Sigmoid colon (tissue), 7 donors: ENCODE data around the gene SYNPO2. TPM values are rescaled to one million over a fixed set of nuclear protein-coding genes. Genes with fewer than 3 reads are reported as not detected.
"Not testable (repeated sequence)": the region's sequence is repeated elsewhere in the genome, so short reads cannot be mapped to it uniquely, and the experiment has no call there.

Experiments used
- DNase-seq: peaks from one replicate; pipeline ENCODE4 v3.0.0-alpha.2; 2019
- H3K27ac ChIP-seq, 4 donors: fragments of 200-600 bp; sonication (generic); one replicate each; pipeline ENCODE4 v1.5.1; 2016 to 2019; ENCODE audit warnings: mild to moderate bottlenecking in 1 of 4
- H3K27me3 ChIP-seq, 3 donors: fragments of 200-600 bp; sonication (generic); one replicate each; pipeline ENCODE4 v1.5.1; 2019; ENCODE audit warnings: mild to moderate bottlenecking in 1 of 3
- H3K36me3 ChIP-seq, 4 donors: fragments of 200-600 bp; sonication (generic); one replicate each; pipeline ENCODE4 v1.5.1; 2016 to 2019
- H3K4me1 ChIP-seq, 4 donors: fragments of 200-600 bp; sonication (generic); one replicate each; pipeline ENCODE4 v1.5.1; 2017 to 2019
- H3K4me3 ChIP-seq, 4 donors: fragments of 200-600 bp; sonication (generic); one replicate each; pipeline ENCODE4 v1.5.1; 2017 to 2019; ENCODE audit warnings: mild to moderate bottlenecking in 2 of 4, moderate library complexity in 1 of 4
- H3K9me3 ChIP-seq, 4 donors: fragments of 200-600 bp in 3 of 4; sonication (generic) in 3 of 4; one replicate each; pipeline versions ENCODE4 v1.5.1 to v1.6.1; 2013 to 2019
- CTCF ChIP-seq, 4 experiments: fragments of 450-650 bp in 3 of 4; fragments of 200-600 bp in 1 of 4; IDR thresholded peaks; one replicate each; pipeline ENCODE4 v1.5.1; 2016 to 2019; ENCODE audit warnings: antibody characterized with exemption in 4 of 4, mild to moderate bottlenecking in 3 of 4, moderate library complexity in 2 of 4
- EP300 ChIP-seq, 4 donors: sonication (generic); formaldehyde crosslinking; IDR thresholded peaks; one replicate each; pipeline ENCODE4 v1.6.1; 2017; ENCODE audit warnings: antibody characterized with exemption in 4 of 4
- POLR2A ChIP-seq, 2 donors: fragments of 450-650 bp; IDR thresholded peaks; one replicate each; pipeline ENCODE4 v1.6.1; 2016; ENCODE audit warnings: antibody characterized with exemption in 2 of 2, mild to moderate bottlenecking in 2 of 2, moderate library complexity in 2 of 2
- POLR2AphosphoS5 ChIP-seq, 4 donors: sonication (generic); formaldehyde crosslinking; IDR thresholded peaks; one replicate each; pipeline ENCODE4 v1.6.1; 2017; ENCODE audit warnings: antibody characterized with exemption in 4 of 4
- WGBS, 2 donors: extraction: QIAGEN DNeasy Blood & Tissue Kit; methylation state at CpG; one replicate each; pipeline ENCODE4 v1.1.7; 2013; 5-methylcytosine and 5-hydroxymethylcytosine counted together
- intact Hi-C: fragments of 100-400 bp; cut with DNase I; formaldehyde crosslinking; loops from one replicate; pipeline ENCODE4 v1.15.1; 2023
- polyA plus RNA-seq, 3 donors: library from polyadenylated mRNA; stranded (reverse); fragments of 200-250 nt; gene quantifications; one replicate each; pipeline ENCODE4 v1.2.3, GENCODE V29; 2013
- total RNA-seq, 4 donors: library from RNA; depleted of rRNA; stranded (reverse); fragments of >200 nt; gene quantifications; one replicate each; pipeline ENCODE4 v1.1.0, GENCODE V29; 2016
- donor health status: healthy with polysubstance abuse.
- donor health status: Bipolar disorder and iron deficiency.
- donor health status: healthy.

The SYNPO2 gene
- total and polyA plus RNA-seq, 7 donors, result 2.1 to 1,591 (median 611) TPM

GRCh38 chr4:118976193-118976560 lies 87.5 kb downstream of the SYNPO2 start:
- peak; percentile 75 for DNase-seq
- Histone ChIP-seq H3K4me1 (peaks cover 0 to 85% (median 59%) of the 10 kb centered on the region in 4 donors), H3K4me3 (peak overlapping the region in 2 of 4 donors; percentile 6 to 11), H3K27ac (peak overlapping the region; percentile 82 to 90 (median 86))
- peak; percentile 14 to 58 (median 50) for TF ChIP-seq POLR2AphosphoS5 (IDR thresholded peaks at IDR 0.05)
- H3K36me3 ChIP-seq, H3K27me3 ChIP-seq, H3K9me3 ChIP-seq, intact Hi-C loops: not testable (repeated sequence)
- 94 to 95% methylated on average over 12 of the region's 12 CpGs for WGBS, 2 donors

GRCh38 chr4:118977100-118977499 lies 88.4 kb downstream of the SYNPO2 start:
- H3K36me3 ChIP-seq, DNase-seq, H3K27me3 ChIP-seq, intact Hi-C loops, H3K4me3 ChIP-seq, H3K9me3 ChIP-seq: not testable (repeated sequence)
- 86 to 87% methylated on average over 24 of the region's 24 CpGs for WGBS, 2 donors
- peak overlapping the region; percentile 69 to 90 (median 86) for H3K27ac ChIP-seq
- H3K4me1 ChIP-seq, result peaks cover 0 to 85% (median 58%) of the 10 kb centered on the region in 4 donors

DNA sequence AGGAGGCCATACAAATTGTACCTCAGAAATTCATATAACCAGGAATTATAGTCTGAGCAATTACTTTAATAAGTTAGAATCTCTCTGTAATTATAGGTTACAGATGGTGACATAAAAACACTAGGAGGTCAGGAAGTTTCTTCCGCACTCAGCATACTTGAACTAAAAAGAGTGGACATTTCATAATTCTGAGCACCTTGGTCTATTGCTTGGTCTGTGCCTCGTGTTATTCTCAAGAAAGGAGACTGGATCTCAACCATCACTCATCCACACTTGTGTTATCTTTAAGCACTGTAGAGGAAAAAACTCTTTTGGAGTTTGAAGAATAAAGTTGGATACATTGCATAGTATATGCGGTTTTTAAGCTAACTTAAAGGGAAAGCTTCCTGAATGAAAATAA lies 91.1 kb downstream of the SYNPO2 start:
- Histone ChIP-seq H3K4me3 (no peak overlapping the region), H3K36me3 (no peaks in the 10 kb centered on the region), H3K27me3 (no peaks in the 10 kb centered on the region), H3K9me3 (no peaks in the 10 kb centered on the region), H3K4me1 (peaks cover 0 to 85% (median 60%) of the 10 kb centered on the region in 4 donors), H3K27ac (peak overlapping the region; percentile 84 to 90 (median 87))
- DNase-seq, result no peak
- 86 to 90% methylated on average over 3 of the region's 3 CpGs for WGBS, 2 donors
- intact Hi-C loops, result loop anchor here (10.0 kb wide), 1 partner anchor 1075 kb away; no protein-coding TSS in a partner anchor
- TF ChIP-seq POLR2AphosphoS5 (IDR thresholded peaks at IDR 0.05) (no peak), POLR2A (IDR thresholded peaks at IDR 0.05) (no peak), EP300 (IDR thresholded peaks at IDR 0.05) (no peak), CTCF (IDR thresholded peaks at IDR 0.05) (no peak)

- Histone ChIP-seq H3K27ac (peak overlapping the region; percentile 84 to 90 (median 87)), H3K36me3 (no peaks in the 10 kb centered on the region), H3K4me3 (peak overlapping the region in 3 of 4 donors; percentile 12 to 17 (median 15)), H3K27me3 (no peaks in the 10 kb centered on the region), H3K9me3 (no peaks in the 10 kb centered on the region), H3K4me1 (peaks cover 0 to 85% (median 63%) of the 10 kb centered on the region in 4 donors)
- no peak for DNase-seq
- TF ChIP-seq POLR2A (IDR thresholded peaks at IDR 0.05), result no peak
- no peak for TF ChIP-seq EP300 (IDR thresholded peaks at IDR 0.05)
- peak in 1 of 4 donors; percentile 31 for TF ChIP-seq POLR2AphosphoS5 (IDR thresholded peaks at IDR 0.05)
- TF ChIP-seq CTCF (IDR thresholded peaks at IDR 0.05), result no peak
- 59 to 64% methylated on average over 6 of the region's 6 CpGs for WGBS, 2 donors
- intact Hi-C loops, result loop anchor here (10.0 kb wide), 1 partner anchor 1073 kb away; no protein-coding TSS in a partner anchor
These were observed 92.7 kb downstream of the SYNPO2 start for GRCh38 chr4:118981171-118981838.

GRCh38 chr4:118981839-118982381 lies 93.3 kb downstream of the SYNPO2 start:
- H3K4me1 ChIP-seq, result peaks cover 0 to 91% (median 67%) of the 10 kb centered on the region in 4 donors
- 37 to 38% methylated on average over 7 of the region's 7 CpGs for WGBS, 2 donors
- no peaks in the 10 kb centered on the region for H3K9me3 ChIP-seq
- peak overlapping the region; percentile 84 to 90 (median 87) for H3K27ac ChIP-seq
- no peaks in the 10 kb centered on the region for H3K36me3 ChIP-seq
- peak; percentile 63 to 90 (median 73) for TF ChIP-seq CTCF (IDR thresholded peaks at IDR 0.05)
- TF ChIP-seq POLR2AphosphoS5 (IDR thresholded peaks at IDR 0.05), result peak in 3 of 4 donors; percentile 21 to 59 (median 53)
- TF ChIP-seq POLR2A (IDR thresholded peaks at IDR 0.05), result no peak
- peak; percentile 86 for DNase-seq
- H3K27me3 ChIP-seq, result no peaks in the 10 kb centered on the region
- intact Hi-C loops, result loop anchor here (2.0 to 10.0 kb wide), 4 partner anchors 57 to 1073 kb away; partner anchors contain the start of gene USP53
- H3K4me3 ChIP-seq, result peak overlapping the region in 3 of 4 donors; percentile 12 to 17 (median 15)
